T-cell (primary cell): ENCODE results near the gene DAPK1. TPM values are rescaled to one million over a fixed set of nuclear protein-coding genes. Genes with fewer than 3 reads are reported as not detected.

ENCODE experiments used
- ATAC-seq, 4 experiments: fragments of 200-7000 bp in 3 of 4; fragments of 150-1000 bp in 1 of 4; cut with Tn5 transposase; replicated peaks in 1 of 4; 1 replicate in 3 of 4; 2 replicates in 1 of 4; pipeline ENCODE4 v1.10.0; 2021; ENCODE audit warnings: moderate library complexity in 3 of 4, mild to moderate bottlenecking in 2 of 4, moderate number of reproducible peaks in 1 of 4
- CTCF ChIA-PET, 2 donors: fragments of 300-600 bp; sonication (Branson Sonifier 250); formaldehyde crosslinking; loops; one replicate each; lab custom pipeline; 2022; ENCODE audit warnings: antibody characterized with exemption in 2 of 2; lab: Charles Lee
- POLR2A ChIA-PET, 2 donors: fragments of 300-600 bp; sonication (Branson Sonifier 250); formaldehyde crosslinking; loops; one replicate each; lab custom pipeline; 2022; ENCODE audit warnings: antibody characterized with exemption in 2 of 2; lab: Charles Lee
- DNase-seq, 35 experiments: peaks; one replicate each; pipeline versions ENCODE4 v3.0.0 to v3.0.0-alpha.2; 2013 to 2023
- H3K27ac ChIP-seq: one replicate; pipeline ENCODE4 v1.5.1; 2013; ENCODE audit warnings: low read length
- H3K27me3 ChIP-seq, 2 experiments: replicated peaks in 1 of 2; 1 replicate in 1 of 2; 2 replicates in 1 of 2; pipeline versions ENCODE4 v1.6.1 to v1.7.0; 2013; ENCODE audit warnings: low read length in 1 of 2, mixed read lengths in 1 of 2; ENCODE audit not compliant: control insufficient read depth in 2 of 2, insufficient read depth in 2 of 2; ENCODE audit errors: extremely low read depth in 1 of 2
- H3K36me3 ChIP-seq, 2 donors: 1 replicate in 1 of 2; 2 replicates in 1 of 2; pipeline versions ENCODE4 v1.6.1 to v1.7.0; 2013; ENCODE audit warnings: low read length in 1 of 2; ENCODE audit not compliant: control insufficient read depth in 2 of 2, insufficient read depth in 1 of 2; ENCODE audit errors: extremely low read depth in 1 of 2
- H3K4me1 ChIP-seq, 2 experiments: 1 replicate in 1 of 2; 2 replicates in 1 of 2; pipeline versions ENCODE4 v1.6.1 to v1.7.0; 2013; ENCODE audit warnings: low read length in 2 of 2, mixed read lengths in 1 of 2; ENCODE audit not compliant: insufficient read depth in 2 of 2, control insufficient read depth in 1 of 2; ENCODE audit errors: extremely low read depth in 1 of 2
- H3K4me3 ChIP-seq, 2 donors: 1 replicate in 1 of 2; 2 replicates in 1 of 2; pipeline versions ENCODE4 v1.5.1 to v1.7.0; 2013; ENCODE audit warnings: mild to moderate bottlenecking in 2 of 2, low read length in 1 of 2, moderate library complexity in 1 of 2; ENCODE audit not compliant: control insufficient read depth in 1 of 2; ENCODE audit errors: extremely low read depth in 1 of 2
- H3K9me3 ChIP-seq: 2 replicates; pipeline ENCODE4 v1.7.0; 2013
- H3K27ac Mint-ChIP-seq, 2 donors: one replicate each; pipeline ENCODE4 v1.8.0; 2020 to 2021; ENCODE audit warnings: mild to moderate bottlenecking in 2 of 2, mixed read lengths in 2 of 2
- H3K27me3 Mint-ChIP-seq, 2 donors: one replicate each; pipeline ENCODE4 v1.8.0; 2021 to 2022; ENCODE audit warnings: mixed read lengths in 2 of 2
- H3K36me3 Mint-ChIP-seq: one replicate; pipeline ENCODE4 v1.8.0; 2021; ENCODE audit warnings: mixed read lengths
- H3K4me1 Mint-ChIP-seq, 3 donors: one replicate each; pipeline ENCODE4 v1.8.0; 2020 to 2022; ENCODE audit warnings: mixed read lengths in 3 of 3, mild to moderate bottlenecking in 1 of 3
- H3K4me3 Mint-ChIP-seq, 3 donors: one replicate each; pipeline ENCODE4 v1.8.0; 2020 to 2022; ENCODE audit warnings: mild to moderate bottlenecking in 3 of 3, mixed read lengths in 3 of 3, moderate library complexity in 3 of 3
- H3K9me3 Mint-ChIP-seq, 3 donors: one replicate each; pipeline ENCODE4 v1.8.0; 2020 to 2022; ENCODE audit warnings: mixed read lengths in 3 of 3
- WGBS: methylation state at CpG from one replicate; pipeline ENCODE4 v1.1.5; 2013; ENCODE audit warnings: missing lambda C conversion rate; ENCODE audit not compliant: insufficient coverage; 5-methylcytosine and 5-hydroxymethylcytosine counted together
- total RNA-seq, 35 experiments: library from RNA in 6 of 35; stranded (reverse) in 6 of 35; fragments of 120-200 nt in 1 of 35; gene quantifications; one replicate each; pipeline versions ENCODE4 v1.2.1 to v1.2.4 and lab custom pipeline; 2013 to 2026

Gene DAPK1
- total RNA-seq, 5 donors from 2014 or later (not counting 1 experiment from before 2014, with no cell fraction given) = 1.7 to 4.2 (median 2.8) TPM

DNA sequence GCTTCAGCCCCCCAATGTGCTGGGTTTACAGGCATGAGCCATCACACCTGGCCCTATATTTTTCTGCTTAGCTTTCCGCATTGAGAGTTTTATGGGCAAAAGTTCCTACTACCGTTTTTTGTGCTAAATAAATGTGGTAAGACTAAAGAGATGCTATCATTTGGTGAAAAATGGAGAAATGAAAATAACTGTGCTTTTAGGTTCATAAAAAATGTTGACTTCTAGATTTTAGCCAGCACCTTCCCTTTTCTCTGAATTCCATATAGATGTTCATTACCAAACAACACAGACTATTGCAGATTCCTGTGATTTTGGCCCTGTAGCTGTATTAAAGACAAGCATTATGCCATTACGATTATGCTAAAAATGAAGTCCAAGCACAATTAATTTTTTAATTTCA, 156.3 kb downstream of the DAPK1 start:
- Histone ChIP-seq H3K27ac (no peak overlapping the region), H3K36me3 (no peaks in the 10 kb centered on the region), H3K9me3 (no peaks in the 10 kb centered on the region), H3K4me3 (no peak overlapping the region), H3K4me1 (no peaks in the 10 kb centered on the region), H3K27me3 (no peaks in the 10 kb centered on the region)
- ATAC-seq (no peak), DNase-seq (no peak)
- peaks cover 5 to 8% of the 10 kb centered on the region in 2 donors for H3K27me3 Mint-ChIP-seq
- H3K9me3 Mint-ChIP-seq = no peaks in the 10 kb centered on the region
- H3K27ac Mint-ChIP-seq = no peak overlapping the region
- H3K4me1 Mint-ChIP-seq = no peaks in the 10 kb centered on the region
- H3K36me3 Mint-ChIP-seq = no peaks in the 10 kb centered on the region
- no CpG with 5 or more reads among the region's 3 CpGs for WGBS
- H3K4me3 Mint-ChIP-seq = no peak overlapping the region
- ChIA-PET POLR2A (no interaction called here), CTCF (no interaction called here)

- H3K27me3 Mint-ChIP-seq = peaks cover 5 to 8% of the 10 kb centered on the region in 2 donors
- no peak overlapping the region for H3K27ac ChIP-seq
- CTCF ChIA-PET = no interaction called here
Observed at GRCh38 chr9:87655731-87656130, 158.1 kb downstream of the DAPK1 start.

GRCh38 chr9:87656485-87656884, 158.8 kb downstream of the DAPK1 start:
- Histone ChIP-seq H3K27ac (no peak overlapping the region), H3K4me3 (no peak overlapping the region), H3K9me3 (no peaks in the 10 kb centered on the region), H3K27me3 (no peaks in the 10 kb centered on the region), H3K36me3 (no peaks in the 10 kb centered on the region), H3K4me1 (no peaks in the 10 kb centered on the region)
- Mint-ChIP-seq H3K27me3 (peaks cover 5 to 8% of the 10 kb centered on the region in 2 donors), H3K4me3 (no peak overlapping the region), H3K4me1 (no peaks in the 10 kb centered on the region), H3K36me3 (no peaks in the 10 kb centered on the region), H3K27ac (no peak overlapping the region), H3K9me3 (no peaks in the 10 kb centered on the region)
- ChIA-PET POLR2A (no interaction called here), CTCF (no interaction called here)
- 90% methylated on average over 6 of the region's 8 CpGs for WGBS
- DNase-seq = no peak
- ATAC-seq = no peak

More at GRCh38 chr9:87655731-87656130, 158.1 kb downstream of the DAPK1 start:
- no peaks in the 10 kb centered on the region for H3K36me3 Mint-ChIP-seq
- 96% methylated on average over 6 of the region's 9 CpGs for WGBS
- H3K9me3 ChIP-seq = no peaks in the 10 kb centered on the region
- H3K4me1 Mint-ChIP-seq = no peaks in the 10 kb centered on the region
- H3K9me3 Mint-ChIP-seq = no peaks in the 10 kb centered on the region
- no peaks in the 10 kb centered on the region for H3K27me3 ChIP-seq
- H3K36me3 ChIP-seq = no peaks in the 10 kb centered on the region
- DNase-seq (no peak), ATAC-seq (no peak)
- POLR2A ChIA-PET = no interaction called here
- H3K4me3 ChIP-seq = no peak overlapping the region
- H3K27ac Mint-ChIP-seq = no peak overlapping the region
- no peak overlapping the region for H3K4me3 Mint-ChIP-seq
- no peaks in the 10 kb centered on the region for H3K4me1 ChIP-seq

GRCh38 chr9:87657190-87657589, 159.5 kb downstream of the DAPK1 start:
- POLR2A ChIA-PET = no interaction called here
- no peaks in the 10 kb centered on the region for H3K9me3 Mint-ChIP-seq
- Histone ChIP-seq H3K27me3 (no peaks in the 10 kb centered on the region), H3K4me1 (no peaks in the 10 kb centered on the region), H3K9me3 (no peaks in the 10 kb centered on the region), H3K4me3 (no peak overlapping the region), H3K36me3 (no peaks in the 10 kb centered on the region), H3K27ac (no peak overlapping the region)
- peaks cover 5 to 8% of the 10 kb centered on the region in 2 donors for H3K27me3 Mint-ChIP-seq
- no peak overlapping the region for H3K4me3 Mint-ChIP-seq
- no peak overlapping the region for H3K27ac Mint-ChIP-seq
- H3K4me1 Mint-ChIP-seq = no peaks in the 10 kb centered on the region
- ATAC-seq (no peak), DNase-seq (no peak)
- H3K36me3 Mint-ChIP-seq = no peaks in the 10 kb centered on the region
- CTCF ChIA-PET = no interaction called here
- WGBS = 77% methylated on average over 4 of the region's 6 CpGs

DNA sequence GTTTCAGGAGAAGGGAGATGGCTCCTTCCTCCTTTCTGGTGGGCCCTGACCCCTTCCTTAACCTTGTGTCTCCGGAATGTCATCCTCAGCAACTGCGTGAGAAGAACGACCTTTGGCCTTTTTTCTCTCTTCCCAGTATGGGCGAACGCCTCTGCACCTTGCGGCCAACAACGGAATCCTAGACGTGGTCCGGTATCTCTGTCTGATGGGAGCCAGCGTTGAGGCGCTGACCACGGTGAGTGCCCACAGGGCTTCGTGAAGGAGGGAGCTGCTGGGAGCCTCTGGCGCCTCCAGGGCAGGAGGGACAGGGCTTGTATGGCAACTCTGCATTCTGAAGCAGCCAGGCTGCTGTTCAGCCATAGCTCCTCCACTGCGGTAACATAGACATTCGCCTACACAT, 160.2 kb downstream of the DAPK1 start:
- DNase-seq = no peak
- Mint-ChIP-seq H3K36me3 (no peaks in the 10 kb centered on the region), H3K4me1 (no peaks in the 10 kb centered on the region)

GRCh38 chr9:87658511-87658910, 160.8 kb downstream of the DAPK1 start:
- Histone ChIP-seq H3K4me3 (no peak overlapping the region), H3K27me3 (peaks cover 0 to 7% of the 10 kb centered on the region in 2 experiments), H3K9me3 (no peaks in the 10 kb centered on the region), H3K36me3 (no peaks in the 10 kb centered on the region), H3K4me1 (no peaks in the 10 kb centered on the region), H3K27ac (no peak overlapping the region)
- POLR2A ChIA-PET = interaction anchor here in 1 of 2 donors (1.0 kb wide), 1 partner anchor 136 kb away, joined by 3 read pairs; no protein-coding TSS in a partner anchor
- Mint-ChIP-seq H3K4me3 (no peak overlapping the region), H3K9me3 (no peaks in the 10 kb centered on the region), H3K27me3 (peaks cover 2 to 5% of the 10 kb centered on the region in 2 donors), H3K36me3 (no peaks in the 10 kb centered on the region), H3K4me1 (no peaks in the 10 kb centered on the region), H3K27ac (no peak overlapping the region)
- ATAC-seq (no peak), DNase-seq (no peak)
- WGBS = 100% methylated on average over 1 of the region's 3 CpGs
- CTCF ChIA-PET = no interaction called here

More for the DNA sequence above, 160.2 kb downstream of the DAPK1 start:
- H3K27me3 ChIP-seq = peaks cover 0 to 2% of the 10 kb centered on the region in 2 experiments
- no peaks in the 10 kb centered on the region for H3K9me3 Mint-ChIP-seq
- no peak overlapping the region for H3K4me3 Mint-ChIP-seq
- ChIA-PET CTCF (no interaction called here), POLR2A (no interaction called here)
- no peaks in the 10 kb centered on the region for H3K4me1 ChIP-seq
- no peak for ATAC-seq
- 94% methylated on average over 14 of the region's 16 CpGs for WGBS
- no peaks in the 10 kb centered on the region for H3K9me3 ChIP-seq
- peaks cover 5 to 8% of the 10 kb centered on the region in 2 donors for H3K27me3 Mint-ChIP-seq
- no peaks in the 10 kb centered on the region for H3K36me3 ChIP-seq
- H3K4me3 ChIP-seq = no peak overlapping the region
- no peak overlapping the region for H3K27ac Mint-ChIP-seq
- no peak overlapping the region for H3K27ac ChIP-seq
